H9 (cell line): ENCODE results near the gene ETFRF1. TPM values are rescaled to one million over a fixed set of nuclear protein-coding genes. Genes with fewer than 3 reads are reported as not detected.

Experiments
- DNase-seq: peaks from one replicate; pipeline ENCODE4 v3.0.0-alpha.2; 2017
- H2AFZ ChIP-seq: one replicate; pipeline ENCODE4 v1.6.1; 2013; ENCODE audit warnings: mild to moderate bottlenecking, low read length, control low read depth, moderate library complexity
- H2AK5ac ChIP-seq: 2 replicates; pipeline ENCODE4 v1.6.1; 2013; ENCODE audit warnings: low read length, control low read depth, mixed read lengths; ENCODE audit not compliant: insufficient read length
- H2BK120ac ChIP-seq: one replicate; pipeline ENCODE4 v1.6.1; 2013; ENCODE audit warnings: low read depth, mild to moderate bottlenecking, low read length, control low read depth, inconsistent platforms; ENCODE audit not compliant: poor library complexity, severe bottlenecking
- H2BK12ac ChIP-seq: 2 replicates; pipeline ENCODE4 v1.6.1; 2013; ENCODE audit warnings: low read length, control low read depth, mixed read lengths, low read depth; ENCODE audit not compliant: insufficient read length
- H2BK15ac ChIP-seq: 2 replicates; pipeline ENCODE4 v1.6.1; 2013; ENCODE audit warnings: low read depth, low read length, control low read depth
- H2BK20ac ChIP-seq: one replicate; pipeline ENCODE4 v1.6.1; 2013; ENCODE audit warnings: low read depth, mild to moderate bottlenecking, low read length, control low read depth, inconsistent platforms; ENCODE audit not compliant: poor library complexity, severe bottlenecking
- H2BK5ac ChIP-seq: 2 replicates; pipeline ENCODE4 v1.6.1; 2013; ENCODE audit warnings: low read length, control low read depth, mixed read lengths; ENCODE audit not compliant: insufficient read length
- H3K14ac ChIP-seq: 2 replicates; pipeline ENCODE4 v1.6.1; 2013; ENCODE audit warnings: low read length, control low read depth; ENCODE audit not compliant: insufficient read depth
- H3K18ac ChIP-seq: 2 replicates; pipeline ENCODE4 v1.6.1; 2013; ENCODE audit warnings: low read depth, mild to moderate bottlenecking, mixed read lengths, low read length, control low read depth; ENCODE audit not compliant: insufficient read length
- H3K23ac ChIP-seq: 2 replicates; pipeline ENCODE4 v1.6.1; 2013; ENCODE audit warnings: low read length, control low read depth, mixed read lengths, low read depth; ENCODE audit not compliant: insufficient read length
- H3K23me2 ChIP-seq: 2 replicates; pipeline ENCODE4 v1.6.1; 2013; ENCODE audit warnings: low read depth, mild to moderate bottlenecking, mixed read lengths, low read length, control low read depth; ENCODE audit not compliant: insufficient read length, poor library complexity, severe bottlenecking
- H3K27ac ChIP-seq: 2 replicates; pipeline ENCODE4 v1.5.1; 2013; ENCODE audit warnings: low read length, control low read depth, mixed read lengths, low read depth; ENCODE audit not compliant: insufficient read length
- H3K27me3 ChIP-seq: 2 replicates; pipeline ENCODE4 v1.6.1; 2013; ENCODE audit warnings: low read length, control low read depth, inconsistent platforms; ENCODE audit not compliant: insufficient read depth
- H3K4ac ChIP-seq: 2 replicates; pipeline ENCODE4 v1.6.1; 2013; ENCODE audit warnings: low read depth, mild to moderate bottlenecking, control low read depth, inconsistent platforms, low read length, moderate library complexity
- H3K4me1 ChIP-seq: 2 replicates; pipeline ENCODE4 v1.6.1; 2013; ENCODE audit warnings: low read length, control low read depth, inconsistent platforms; ENCODE audit not compliant: insufficient read depth
- H3K4me2 ChIP-seq: 2 replicates; pipeline ENCODE4 v1.6.1; 2013; ENCODE audit warnings: low read length, control low read depth, mixed read lengths; ENCODE audit not compliant: insufficient read length, insufficient read depth
- H3K56ac ChIP-seq: 2 replicates; pipeline ENCODE4 v1.6.1; 2013; ENCODE audit warnings: low read depth, mild to moderate bottlenecking, mixed read lengths, low read length, control low read depth; ENCODE audit not compliant: insufficient read length
- H3K79me1 ChIP-seq: 2 replicates; pipeline ENCODE4 v1.6.1; 2013; ENCODE audit warnings: low read depth, mild to moderate bottlenecking, moderate library complexity, low read length, control low read depth, inconsistent platforms; ENCODE audit not compliant: insufficient read depth, poor library complexity, severe bottlenecking
- H3K79me2 ChIP-seq: 2 replicates; pipeline ENCODE4 v1.6.1; 2013; ENCODE audit warnings: low read length, control low read depth, inconsistent platforms; ENCODE audit not compliant: insufficient read depth
- H3K9ac ChIP-seq: 2 replicates; pipeline ENCODE4 v1.6.1; 2013; ENCODE audit warnings: low read length, control low read depth, mixed read lengths; ENCODE audit not compliant: insufficient read length; ENCODE audit errors: extremely low read depth
- H3K9me3 ChIP-seq: one replicate; pipeline ENCODE4 v1.6.1; 2013; ENCODE audit warnings: low read depth, low read length, inconsistent platforms; ENCODE audit not compliant: control insufficient read depth
- H3T11ph ChIP-seq: one replicate; pipeline ENCODE4 v1.6.1; 2013; ENCODE audit warnings: mild to moderate bottlenecking, low read length, control low read depth, inconsistent platforms
- H4K20me1 ChIP-seq: one replicate; pipeline ENCODE4 v1.6.1; 2013; ENCODE audit not compliant: control insufficient read depth, insufficient read length, insufficient read depth
- H4K5ac ChIP-seq: 2 replicates; pipeline ENCODE4 v1.6.1; 2013; ENCODE audit warnings: low read depth, mild to moderate bottlenecking, mixed read lengths, low read length, control low read depth; ENCODE audit not compliant: insufficient read length
- H4K8ac ChIP-seq: replicated peaks from 2 replicates; pipeline ENCODE4 v1.6.1; 2013; ENCODE audit warnings: low read length, control low read depth, mixed read lengths, low read depth; ENCODE audit not compliant: insufficient read length
- H4K91ac ChIP-seq: 2 replicates; pipeline ENCODE4 v1.6.1; 2013; ENCODE audit warnings: low read depth, mild to moderate bottlenecking, moderate library complexity, mixed read lengths, low read length, control low read depth; ENCODE audit not compliant: insufficient read length
- H3K27ac Mint-ChIP-seq, 3 experiments: 2 replicates in 2 of 3; 3 replicates in 1 of 3; pipeline ENCODE4 v1.8.0; 2020 to 2021; ENCODE audit warnings: mixed read lengths in 3 of 3, mild to moderate bottlenecking in 1 of 3, moderate library complexity in 1 of 3
- H3K27me3 Mint-ChIP-seq: 2 replicates; pipeline ENCODE4 v1.8.0; 2021; ENCODE audit warnings: low read depth, mild to moderate bottlenecking, moderate library complexity, mixed read lengths
- H3K36me3 Mint-ChIP-seq, 3 experiments: 2 replicates in 2 of 3; 3 replicates in 1 of 3; pipeline ENCODE4 v1.8.0; 2020 to 2021; ENCODE audit warnings: low read depth in 3 of 3, mixed read lengths in 3 of 3; ENCODE audit not compliant: insufficient read depth in 1 of 3
- H3K4me1 Mint-ChIP-seq, 2 experiments: 2 replicates each; pipeline ENCODE4 v1.8.0; 2020; ENCODE audit warnings: mixed read lengths in 2 of 2
- H3K4me3 Mint-ChIP-seq, 2 experiments: 2 replicates in 1 of 2; 3 replicates in 1 of 2; pipeline ENCODE4 v1.8.0; 2020 to 2021; ENCODE audit warnings: mild to moderate bottlenecking in 2 of 2, mixed read lengths in 2 of 2, moderate library complexity in 1 of 2
- H3K9me3 Mint-ChIP-seq, 2 experiments: 2 replicates in 1 of 2; 3 replicates in 1 of 2; pipeline ENCODE4 v1.8.0; 2020; ENCODE audit warnings: mild to moderate bottlenecking in 2 of 2, mixed read lengths in 2 of 2, moderate library complexity in 1 of 2
- CTCF ChIP-seq: fragments of 200-600 bp; sonication (generic); conservative IDR thresholded peaks from 3 replicates; pipeline ENCODE4 v1.8.0; 2021; ENCODE audit warnings: antibody characterized with exemption, mild to moderate bottlenecking
- WGBS: extraction: QIAGEN DNeasy Blood & Tissue Kit; methylation state at CpG from one replicate; pipeline ENCODE4 v1.1.7; 2013; ENCODE audit warnings: missing lambda C conversion rate, low lambda C conversion rate, mixed read lengths; ENCODE audit not compliant: insufficient read length; ENCODE audit errors: extremely low coverage; 5-methylcytosine and 5-hydroxymethylcytosine counted together
- total RNA-seq: library from RNA; stranded (reverse); gene quantifications from 2 replicates; pipeline ENCODE4 v1.2.1, GENCODE V29; 2021

The ETFRF1 gene
- total RNA-seq, 1 experiment from 2014 or later = 7.6 TPM

GRCh38 chr12:25254271-25254880 is 59.3 kb downstream of the ETFRF1 start:
- H3K4ac ChIP-seq = no peak overlapping the region
- no peak overlapping the region for H3T11ph ChIP-seq
- H2AK5ac ChIP-seq = no peak overlapping the region
- H3K79me2 ChIP-seq = peaks cover 4% of the 10 kb centered on the region; the same call in 1 of the 2 replicates
- no peak overlapping the region for H2BK20ac ChIP-seq
- no peak overlapping the region for H3K27ac ChIP-seq
- no peak for DNase-seq
- H2AFZ ChIP-seq = no peak overlapping the region
- H3K27me3 ChIP-seq = no peaks in the 10 kb centered on the region
- peaks cover 4% of the 10 kb centered on the region for H3K23me2 ChIP-seq
- no CpG with 5 or more reads among the region's 4 CpGs for WGBS
- H3K14ac ChIP-seq = no peak overlapping the region
- no peak overlapping the region for H2BK120ac ChIP-seq
- TF ChIP-seq CTCF = no peak
- H4K91ac ChIP-seq = no peak overlapping the region
- H4K8ac ChIP-seq = no peak overlapping the region
- peaks cover 39 to 41% of the 10 kb centered on the region in 2 experiments for H3K4me1 Mint-ChIP-seq
- H3K4me2 ChIP-seq = no peak overlapping the region
- H3K18ac ChIP-seq = no peak overlapping the region
- no peak overlapping the region for H2BK5ac ChIP-seq
- no peak overlapping the region for H3K27ac Mint-ChIP-seq
- no peak overlapping the region for H2BK12ac ChIP-seq
- no peak overlapping the region for H3K4me3 Mint-ChIP-seq
- H3K23ac ChIP-seq = no peak overlapping the region
- H3K9ac ChIP-seq = no peak overlapping the region
- no peak overlapping the region for H2BK15ac ChIP-seq
- no peak overlapping the region for H3K56ac ChIP-seq
- H3K9me3 Mint-ChIP-seq = no peaks in the 10 kb centered on the region
- H3K4me1 ChIP-seq = peaks cover 13% of the 10 kb centered on the region
- no peaks in the 10 kb centered on the region for H4K20me1 ChIP-seq
- no peak overlapping the region for H4K5ac ChIP-seq
- no peaks in the 10 kb centered on the region for H3K36me3 Mint-ChIP-seq
- no peaks in the 10 kb centered on the region for H3K9me3 ChIP-seq
- peaks cover 22% of the 10 kb centered on the region for H3K27me3 Mint-ChIP-seq
- no peaks in the 10 kb centered on the region for H3K79me1 ChIP-seq

Other genes with a start within 250 kb of the ETFRF1 start
- 224 and 244 TPM in 2 replicates for gene BCAT1, start 246.1 kb upstream of the ETFRF1 start, total RNA-seq
- gene DNAI7, start 77 bp upstream of the ETFRF1 start, total RNA-seq = not detected in 2 replicates
- 46.3 and 47.5 TPM in 2 replicates for gene KRAS, start 55.7 kb downstream of the ETFRF1 start, total RNA-seq